Sigmoid colon (tissue), 3 donors: Measurements from ENCODE around the gene CEP44.

ENCODE experiments used
- CTCF ChIP-seq, 4 experiments: fragments of 450-650 bp in 3 of 4; fragments of 200-600 bp in 1 of 4; IDR thresholded peaks; one replicate each; pipeline ENCODE4 v1.5.1; 2016 to 2019; ENCODE audit warnings: antibody characterized with exemption in 4 of 4, mild to moderate bottlenecking in 3 of 4, moderate library complexity in 2 of 4
- POLR2A ChIP-seq, 2 donors: fragments of 450-650 bp; IDR thresholded peaks; one replicate each; pipeline ENCODE4 v1.6.1; 2016; ENCODE audit warnings: antibody characterized with exemption in 2 of 2, mild to moderate bottlenecking in 2 of 2, moderate library complexity in 2 of 2

GRCh38 chr4:174254613-174255012 lies 29.1 kb upstream of the CEP44 start:
- no peak for TF ChIP-seq POLR2A (IDR thresholded peaks at IDR 0.05)
- TF ChIP-seq CTCF (IDR thresholded peaks at IDR 0.05) = no peak
